ENCODE results near the gene AHCYL1.
A peak's percentile ranks its signal among the peaks of the same experiment; 100 is the strongest.

The AHCYL1 gene

DNA sequence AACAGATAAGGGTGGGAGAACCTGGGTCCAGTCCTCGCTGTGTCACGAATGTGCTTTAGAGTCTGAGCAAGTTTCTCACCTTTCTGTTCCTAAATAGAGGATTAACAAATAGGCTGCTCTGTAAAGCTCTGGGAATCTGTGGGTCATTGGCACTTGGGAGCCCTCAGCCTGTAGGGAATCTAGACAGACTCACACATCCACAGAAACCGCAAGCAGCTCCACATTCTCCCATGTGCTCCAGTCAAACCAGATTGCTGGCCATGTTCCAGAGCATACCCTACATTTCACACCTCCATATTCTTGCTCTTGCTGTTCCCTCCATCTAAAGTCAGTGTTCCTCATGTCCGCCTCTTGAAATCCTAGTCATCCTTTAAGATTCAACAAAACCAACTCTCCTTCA is 7.8 kb upstream of the AHCYL1 start:
- no peak for DNase-seq (ENCODE audit: low spot score)

DNA sequence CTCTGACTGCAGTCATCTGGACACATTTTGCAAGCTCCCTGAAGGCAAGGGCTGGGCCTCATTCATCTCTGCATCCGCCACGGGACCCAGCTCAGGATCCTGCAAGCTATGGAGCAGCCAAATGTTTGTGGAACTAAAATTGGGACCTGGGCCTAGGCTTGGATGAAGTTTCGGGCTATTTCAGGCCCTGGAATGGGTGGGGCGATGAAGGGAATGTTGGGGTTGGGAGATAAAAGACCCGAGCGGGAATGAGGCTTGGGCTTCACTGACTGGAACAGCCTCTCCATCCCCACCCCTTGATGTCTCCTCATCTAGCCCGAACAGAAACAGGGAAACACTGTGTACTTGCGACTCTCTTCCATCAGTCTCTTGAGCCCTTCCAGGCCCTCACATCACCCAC is 7.3 kb upstream of the AHCYL1 start:
- DNase-seq (ENCODE audit: low spot score) = no peak

DNA sequence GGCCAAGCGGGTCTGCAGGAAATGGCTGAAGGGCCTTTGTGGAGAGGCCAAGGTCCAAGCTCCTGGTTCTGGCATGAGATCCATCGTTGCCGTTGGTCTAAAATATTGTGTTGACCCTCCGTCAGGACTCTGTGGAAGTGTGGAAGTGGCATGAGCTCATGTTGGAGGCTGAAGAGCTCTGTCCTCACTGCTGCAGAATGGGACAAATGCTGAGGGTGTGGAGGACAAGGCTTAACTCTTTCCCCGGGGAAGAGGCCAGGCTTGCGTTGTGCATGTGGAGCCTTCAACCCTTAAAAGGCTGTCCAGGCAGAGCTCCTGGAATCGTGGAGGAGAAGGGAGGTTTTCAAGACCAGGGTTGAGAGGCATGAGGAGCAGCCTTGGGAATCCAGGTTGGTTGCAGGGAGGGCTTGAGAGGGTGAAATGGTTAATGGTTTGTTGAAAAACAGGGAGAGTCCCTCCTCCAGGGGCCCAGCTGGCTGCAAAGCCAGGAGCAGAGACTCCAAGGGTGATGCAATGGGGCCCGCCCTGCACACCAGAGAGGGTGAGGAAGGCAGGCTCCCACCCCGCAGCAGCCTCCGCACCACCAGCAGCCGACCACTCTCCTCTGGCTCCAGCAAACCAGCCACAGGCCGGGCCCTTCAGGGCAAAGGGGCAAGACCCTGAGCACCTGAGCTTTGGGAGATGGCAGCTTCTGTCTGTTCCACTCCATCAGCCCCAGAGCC is 6.7 kb upstream of the AHCYL1 start:
- DNase-seq (ENCODE audit: low spot score) = no peak

DNA sequence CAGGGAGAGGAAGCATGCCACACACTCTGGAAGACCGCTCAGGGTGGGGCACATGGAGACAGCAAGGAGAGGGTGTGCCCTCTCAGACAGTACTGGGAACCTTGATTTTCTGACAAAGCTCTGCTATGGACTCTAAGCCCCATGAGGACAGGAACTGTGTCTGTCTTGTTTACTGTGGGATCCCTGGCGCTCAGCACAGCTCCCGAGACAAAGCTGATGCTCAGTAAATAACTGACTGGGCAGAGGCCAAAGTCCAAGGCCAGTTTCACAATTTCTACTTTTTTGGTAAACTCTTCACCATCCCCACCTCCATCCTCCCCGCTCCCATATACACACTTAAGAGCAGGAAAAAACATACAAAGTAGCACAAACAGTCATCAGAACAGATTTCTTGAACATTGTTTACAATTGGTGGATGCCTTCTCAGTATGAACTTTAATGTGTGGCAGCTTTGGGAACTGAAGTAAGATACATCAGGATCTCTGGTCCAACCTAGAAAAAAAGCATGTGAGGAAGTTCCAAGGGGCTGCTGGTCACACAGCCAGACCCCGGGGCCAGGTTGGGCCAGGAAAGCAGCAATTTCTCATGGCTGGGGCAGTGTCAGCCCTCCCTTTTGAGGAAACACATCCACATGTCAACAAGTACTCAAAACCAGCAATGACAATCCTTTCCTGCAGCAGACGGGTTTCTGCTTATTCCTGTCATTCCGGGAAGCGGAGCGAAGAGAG is 5.6 kb upstream of the AHCYL1 start:
- DNase-seq (ENCODE audit: low spot score) = no peak

DNA sequence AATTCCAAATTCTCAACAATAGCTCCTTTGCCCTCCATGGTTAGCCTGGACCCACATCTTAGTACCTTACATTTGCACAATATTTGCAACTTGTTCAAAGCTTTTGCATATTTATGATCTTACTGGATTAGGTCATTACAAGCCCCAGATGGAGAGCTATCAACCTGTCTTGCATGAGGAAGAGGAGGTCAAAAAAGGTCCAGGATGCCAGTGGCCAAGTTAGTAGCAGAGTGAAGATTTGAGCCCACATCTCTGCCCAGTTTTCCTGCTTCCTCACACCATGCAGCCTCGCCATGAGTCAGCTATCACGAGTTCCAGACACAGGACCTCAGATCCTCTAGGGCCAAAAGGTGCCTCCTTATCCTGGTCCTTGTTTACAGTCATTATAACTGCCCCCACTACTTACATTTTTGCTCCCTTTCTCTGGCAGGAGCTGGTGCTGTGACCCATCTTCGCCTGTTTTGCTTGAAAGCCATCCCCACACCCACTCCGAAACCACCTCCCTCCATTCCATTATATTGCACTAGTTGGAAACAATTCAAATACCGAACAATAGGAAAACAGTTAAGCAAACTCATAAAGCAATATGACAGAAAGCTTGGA is 5.0 kb upstream of the AHCYL1 start:
- peak; percentile 55 for DNase-seq (ENCODE audit: low spot score)

DNA sequence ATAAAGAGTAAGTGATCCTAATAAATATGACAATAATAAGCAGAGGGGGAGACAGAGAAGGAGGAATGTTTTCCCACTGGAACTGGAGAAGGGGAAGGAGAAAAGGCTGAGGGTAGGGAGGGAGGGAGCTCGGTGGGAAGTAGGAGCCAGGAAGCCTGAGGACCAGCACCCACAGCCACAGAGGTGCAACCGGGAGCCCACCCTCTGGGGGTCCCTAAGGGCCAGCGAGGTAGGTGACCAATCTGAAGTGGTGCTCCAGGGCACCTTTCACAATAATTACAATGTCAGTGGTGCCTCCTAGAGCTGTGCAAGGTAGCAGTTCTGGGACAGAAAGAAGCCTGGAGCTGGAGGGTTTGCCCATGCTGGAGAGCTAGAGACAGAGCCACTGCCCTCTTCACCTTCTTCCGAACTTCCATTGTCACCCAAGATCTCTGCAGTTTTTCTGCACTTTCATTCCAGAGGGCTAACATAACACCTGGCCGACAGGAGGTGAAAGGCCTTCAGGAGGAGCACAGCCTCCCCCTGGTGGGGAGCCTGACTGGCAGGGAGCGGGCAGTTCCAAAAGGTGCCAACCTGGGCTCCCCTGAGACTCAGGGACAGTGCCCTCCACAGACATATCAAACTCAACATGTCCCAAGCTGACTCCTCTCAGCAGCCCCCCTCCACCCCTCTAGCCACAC is 4.1 kb upstream of the AHCYL1 start:
- no peak for DNase-seq (ENCODE audit: low spot score)

DNA sequence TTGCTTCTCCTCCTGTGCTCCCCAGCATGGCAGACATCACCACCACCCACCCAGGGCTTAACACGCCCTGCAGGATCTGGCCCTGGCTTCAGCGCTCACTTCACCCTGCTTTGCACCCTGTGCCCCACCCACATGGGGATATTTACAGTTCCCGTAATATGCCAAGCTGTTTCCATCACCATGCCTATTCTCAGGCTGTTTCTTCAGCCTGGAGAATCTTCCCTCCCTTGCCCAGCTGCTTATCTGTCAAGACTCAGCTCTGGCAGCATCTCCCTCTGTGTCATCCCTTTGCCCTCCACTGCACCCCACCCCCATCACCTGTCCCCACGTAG is 3.6 kb upstream of the AHCYL1 start:
- DNase-seq (ENCODE audit: low spot score) = no peak

DNA sequence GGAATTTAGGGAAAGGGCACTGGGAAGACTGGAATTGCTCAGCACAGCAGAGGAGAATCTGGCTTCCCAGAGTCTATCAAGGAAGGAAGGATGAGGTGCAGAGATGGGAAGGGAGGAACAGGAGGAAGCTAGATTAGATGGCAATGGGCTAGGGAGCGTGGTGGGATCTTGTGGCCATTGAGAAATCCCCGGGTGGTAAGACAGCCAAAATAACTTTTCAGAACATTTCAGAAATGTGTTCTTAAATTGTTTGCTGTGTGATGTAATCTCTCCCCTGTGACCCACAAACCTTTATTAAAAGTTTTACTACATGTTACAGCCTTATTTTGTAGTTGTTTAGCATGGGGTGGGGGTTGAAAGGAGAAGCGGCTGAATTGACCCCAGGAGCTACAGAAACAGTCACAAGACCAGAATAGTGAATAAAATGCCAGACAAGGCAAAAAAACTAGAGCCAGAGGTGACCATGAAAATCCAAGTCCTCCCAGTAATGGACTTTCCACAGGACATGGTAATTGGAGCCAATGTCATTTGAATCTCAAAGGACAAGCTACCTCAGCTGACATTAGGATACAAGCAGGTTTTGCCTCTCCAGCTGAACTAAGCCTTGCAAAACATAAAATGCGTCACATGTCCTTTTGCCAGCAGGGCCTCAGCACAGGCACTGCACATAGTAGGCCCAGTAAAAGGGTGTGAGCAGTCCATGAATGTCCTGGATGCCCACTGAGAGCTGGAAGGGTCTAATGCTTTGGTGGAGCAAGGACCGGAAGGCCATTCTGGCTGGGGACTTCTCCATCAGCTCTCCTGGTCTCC is 980 bp upstream of the AHCYL1 start:
- no peak for DNase-seq (ENCODE audit: low spot score)

DNA sequence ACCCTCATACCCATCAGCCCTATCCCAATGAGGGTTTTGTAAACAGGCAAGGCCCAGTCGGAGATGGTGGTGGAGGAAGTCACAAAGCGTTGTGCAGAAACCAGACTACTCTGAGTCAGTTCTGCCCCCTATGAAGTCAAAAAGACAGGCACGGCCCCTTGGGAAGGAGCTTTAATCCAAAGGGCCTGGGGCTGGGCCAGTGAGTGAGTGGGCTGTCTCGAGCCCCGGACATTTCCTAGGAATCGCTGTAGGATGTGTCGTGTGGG is 442 bp upstream of the AHCYL1 start:
- DNase-seq (ENCODE audit: low spot score) = no peak

DNA sequence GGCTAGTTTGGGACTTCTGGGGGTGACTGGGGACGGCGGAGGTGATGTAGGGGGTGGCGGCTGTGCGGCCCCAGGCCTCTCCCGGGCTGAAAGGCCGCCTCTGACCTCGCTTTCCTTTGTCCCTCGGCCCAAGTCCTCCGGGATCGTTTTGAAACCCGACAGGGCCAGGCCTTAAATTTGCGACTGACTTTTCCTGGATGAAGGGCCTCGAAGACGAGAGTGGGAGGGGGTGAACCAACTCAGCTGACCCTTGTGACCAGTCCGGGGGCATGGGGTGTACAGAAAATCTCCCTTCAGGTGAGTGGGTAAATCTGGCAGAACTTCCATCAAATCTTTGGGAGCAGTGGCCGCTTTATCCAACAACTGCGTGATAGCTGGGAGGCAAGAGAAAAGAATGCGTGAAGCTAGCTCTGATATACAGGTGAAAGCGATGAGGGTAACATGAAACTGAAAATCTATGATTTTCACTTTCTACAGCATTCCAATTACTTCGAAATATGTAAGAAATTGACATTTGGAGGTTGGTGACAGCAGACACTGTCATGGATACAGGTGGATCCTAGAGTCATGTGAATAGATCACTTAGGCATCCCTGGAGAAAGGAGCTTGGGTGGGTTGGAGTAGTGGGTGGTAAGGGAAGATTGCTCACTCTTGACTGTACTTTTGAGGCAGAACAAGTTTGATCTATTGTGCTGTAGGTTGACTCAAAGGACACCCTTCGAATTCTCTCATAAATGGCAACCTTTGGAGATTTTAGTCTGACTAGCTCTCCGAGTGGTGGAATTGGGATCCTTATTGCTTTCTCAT is 885 bp downstream of the AHCYL1 start:
- DNase-seq (ENCODE audit: low spot score) = no peak

DNA sequence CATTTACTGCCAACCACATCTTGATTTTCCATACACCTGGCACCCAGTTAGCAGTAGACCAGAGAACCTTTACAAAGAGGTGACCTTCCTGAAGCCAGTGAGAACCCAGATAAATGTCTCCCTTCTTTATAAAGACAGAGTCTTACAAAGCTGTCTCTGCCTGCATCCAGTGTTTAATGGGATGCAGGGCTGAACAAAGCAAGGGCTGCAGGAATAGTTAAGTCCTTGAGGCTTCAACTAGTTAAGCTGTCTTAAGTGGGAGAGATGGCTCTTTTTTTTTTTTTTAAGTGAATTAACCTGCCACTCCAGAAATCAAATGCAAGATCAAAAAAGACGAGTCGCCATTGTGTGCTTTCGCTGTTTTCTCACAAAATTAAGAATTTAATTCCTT is 1.5 kb downstream of the AHCYL1 start:
- DNase-seq (ENCODE audit: low spot score) = no peak

DNA sequence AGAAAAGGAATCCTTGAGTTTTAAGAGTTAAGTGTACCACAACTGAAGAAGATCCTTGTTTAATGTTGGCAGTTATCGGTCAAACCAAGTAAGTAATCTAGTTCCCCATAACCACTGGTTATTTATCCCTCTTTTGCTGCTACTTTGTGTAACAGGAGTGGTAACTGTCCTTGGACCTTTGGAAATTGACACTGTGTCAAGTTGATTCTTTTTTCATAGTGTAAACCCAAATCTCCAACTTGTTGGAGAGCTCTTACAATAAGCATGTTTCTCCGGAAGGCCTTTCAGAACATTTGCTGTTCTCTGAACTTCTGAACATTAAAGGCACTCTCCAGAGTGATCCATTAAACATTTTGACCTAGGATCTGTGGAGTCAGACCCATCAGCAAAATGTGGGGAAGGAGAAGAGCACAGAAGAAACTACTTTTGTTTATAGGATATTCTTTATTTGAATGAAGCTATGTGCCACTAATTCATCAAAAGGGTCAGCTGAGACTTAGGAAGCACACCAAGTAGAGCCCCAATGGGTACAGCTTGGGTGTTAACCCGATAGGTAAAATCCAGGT is 3.9 kb downstream of the AHCYL1 start:
- no peak for DNase-seq (ENCODE audit: low spot score)

DNA sequence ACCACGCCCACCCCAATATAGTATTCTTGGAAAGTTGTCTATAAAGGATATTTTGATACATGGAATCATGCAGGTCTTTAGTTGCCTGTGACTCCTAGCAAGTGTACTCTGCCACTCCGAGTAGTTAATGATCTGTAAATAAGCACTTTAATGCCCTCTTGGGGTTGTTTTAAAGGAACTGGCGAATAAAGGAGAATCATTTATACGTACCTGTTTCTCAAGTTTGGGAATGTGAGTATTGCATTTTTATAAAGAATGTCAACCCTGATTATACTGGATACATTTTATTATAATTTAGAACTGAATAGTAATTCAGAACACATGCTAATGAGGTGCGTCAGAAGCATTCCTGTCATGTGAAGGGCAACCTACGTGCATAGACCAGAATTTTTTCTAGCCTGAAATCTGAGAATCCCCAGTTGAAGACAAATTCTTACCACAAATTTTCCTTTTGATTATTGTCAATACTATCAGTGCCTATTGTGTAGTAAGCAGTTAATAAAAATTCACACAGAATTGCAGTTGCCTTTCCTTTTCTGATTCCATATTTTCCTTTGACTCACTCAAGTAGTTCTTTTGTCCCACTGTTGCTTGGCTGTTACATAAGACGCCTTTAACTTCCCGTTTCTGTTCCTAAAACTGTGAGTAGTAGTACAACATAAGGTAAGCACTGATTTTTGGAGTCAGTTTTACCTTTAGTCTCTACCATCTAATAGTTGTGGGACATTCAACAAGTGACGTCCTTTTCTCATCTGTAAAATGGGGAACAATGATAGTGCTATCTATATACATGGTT is 5.1 kb downstream of the AHCYL1 start:
- no peak for DNase-seq (ENCODE audit: low spot score)

DNA sequence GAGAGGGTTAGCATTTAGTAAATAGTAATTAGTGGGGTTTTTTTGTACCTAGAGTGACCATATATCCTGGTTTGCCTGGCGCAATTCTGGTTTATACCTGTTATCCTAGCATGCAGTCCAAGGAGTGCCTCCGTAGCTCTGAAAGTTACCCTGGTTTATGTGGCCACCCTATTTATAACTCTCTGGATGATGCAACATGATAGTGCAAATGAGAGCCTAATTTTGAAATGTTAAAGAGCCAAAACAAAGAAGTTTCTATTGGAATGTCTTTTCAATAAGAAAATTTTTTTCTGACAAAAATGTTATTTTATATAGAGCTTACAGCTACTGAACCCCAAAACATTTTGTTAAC is 5.7 kb downstream of the AHCYL1 start:
- no peak for DNase-seq (ENCODE audit: low spot score)

DNA sequence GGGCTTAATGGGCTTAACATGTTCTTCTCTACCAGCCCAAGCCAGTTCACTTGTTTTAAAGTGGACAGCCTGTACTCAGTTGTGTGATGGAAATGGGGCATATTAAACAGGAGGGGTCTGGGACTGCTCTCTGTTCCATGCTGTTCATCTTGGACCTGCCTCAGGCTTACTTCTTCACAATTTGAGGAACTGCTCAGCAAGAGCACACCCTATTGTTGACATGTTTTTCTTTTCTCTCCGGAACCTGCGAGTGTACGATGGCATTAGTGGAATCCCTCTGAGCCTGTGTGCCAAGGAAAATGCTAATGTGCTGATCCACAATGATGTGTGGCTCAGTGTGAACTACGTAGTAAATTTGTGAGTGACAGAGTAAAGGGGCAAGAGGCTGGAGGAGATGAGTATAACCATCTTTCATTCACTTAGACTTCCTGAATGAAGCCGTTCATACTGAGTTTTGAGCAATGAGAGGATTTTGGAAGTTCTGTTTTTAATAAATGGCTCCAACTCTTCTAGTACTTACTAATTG is 6.9 kb downstream of the AHCYL1 start:
- DNase-seq (ENCODE audit: low spot score) = no peak

DNA sequence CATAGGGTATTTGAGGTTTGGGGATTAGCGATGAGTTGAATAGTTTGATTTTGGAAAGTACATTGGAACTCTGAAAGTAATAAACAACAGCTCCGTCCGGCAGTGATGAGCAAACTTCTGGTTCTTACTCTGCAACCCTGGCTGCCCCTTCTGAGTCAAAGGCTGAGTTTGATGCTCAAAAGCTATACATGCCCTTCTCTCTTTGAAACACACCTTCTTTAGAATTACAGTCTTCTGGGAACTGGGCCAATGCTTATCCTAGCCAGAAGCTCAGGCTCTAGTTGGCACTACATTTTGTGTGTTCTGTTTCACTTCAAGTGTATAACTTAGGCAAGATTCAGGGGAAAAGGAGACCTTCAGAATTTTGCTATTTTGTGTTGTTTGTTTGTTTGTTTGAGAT is 9.3 kb downstream of the AHCYL1 start:
- DNase-seq (ENCODE audit: low spot score) = no peak

DNA sequence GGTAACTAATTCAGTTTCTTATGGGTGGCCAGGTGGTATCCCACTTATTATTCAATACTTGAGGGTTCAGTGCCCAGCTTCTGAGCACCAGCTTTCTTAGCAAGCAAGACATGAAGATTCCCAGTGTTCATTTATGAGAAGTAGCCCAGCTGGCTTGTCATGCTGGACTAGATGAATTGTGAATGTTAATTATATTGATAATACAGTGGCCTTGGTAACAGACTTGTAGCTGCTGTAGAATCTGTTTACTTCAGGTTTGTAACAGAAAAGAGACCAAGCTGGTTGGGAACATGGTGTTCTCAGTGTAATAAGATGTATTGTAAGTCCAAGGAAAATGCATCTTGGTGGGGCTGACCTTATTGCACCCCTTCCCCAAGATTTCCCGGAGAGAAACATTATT is 10.1 kb downstream of the AHCYL1 start:
- DNase-seq (ENCODE audit: low spot score) = no peak

DNA sequence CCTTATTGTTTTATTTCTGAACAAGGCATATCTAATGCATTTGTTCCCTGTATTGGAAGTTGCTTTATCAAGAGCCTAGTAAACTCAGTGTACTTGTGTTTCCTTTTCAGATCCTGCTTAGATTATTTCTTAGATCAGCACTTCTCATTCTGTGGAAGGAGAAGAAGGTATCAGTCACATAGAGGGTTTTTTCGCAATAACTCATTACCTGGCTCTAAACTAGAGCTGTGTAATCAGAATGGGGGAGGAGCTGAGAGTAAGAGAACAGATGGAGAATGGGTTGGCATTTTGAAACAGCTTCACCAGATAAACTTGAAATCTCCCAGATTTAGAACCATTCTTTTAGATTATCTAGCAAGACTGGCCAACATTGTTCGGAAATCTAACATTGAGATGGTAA is 11.0 kb downstream of the AHCYL1 start:
- no peak for DNase-seq (ENCODE audit: low spot score)

DNA sequence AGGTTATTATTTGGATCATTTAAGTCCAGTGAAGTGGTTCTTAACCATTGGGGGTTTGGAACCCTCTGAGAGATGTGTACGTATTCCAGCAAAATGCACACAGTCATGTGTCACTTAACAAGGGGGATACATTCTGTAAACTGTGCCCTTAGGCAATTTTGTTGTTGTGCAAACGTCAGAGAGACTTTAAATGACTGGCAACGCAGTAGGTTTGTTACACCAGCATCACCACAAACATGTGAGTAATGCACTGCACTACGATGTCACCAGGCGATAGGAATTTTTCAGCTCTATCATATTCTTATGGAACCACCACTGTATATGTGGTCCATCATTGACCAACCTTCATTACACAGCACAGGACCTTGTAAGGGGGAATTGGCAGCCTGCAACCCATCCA is 11.9 kb downstream of the AHCYL1 start:
- no peak for DNase-seq (ENCODE audit: low spot score)

DNA sequence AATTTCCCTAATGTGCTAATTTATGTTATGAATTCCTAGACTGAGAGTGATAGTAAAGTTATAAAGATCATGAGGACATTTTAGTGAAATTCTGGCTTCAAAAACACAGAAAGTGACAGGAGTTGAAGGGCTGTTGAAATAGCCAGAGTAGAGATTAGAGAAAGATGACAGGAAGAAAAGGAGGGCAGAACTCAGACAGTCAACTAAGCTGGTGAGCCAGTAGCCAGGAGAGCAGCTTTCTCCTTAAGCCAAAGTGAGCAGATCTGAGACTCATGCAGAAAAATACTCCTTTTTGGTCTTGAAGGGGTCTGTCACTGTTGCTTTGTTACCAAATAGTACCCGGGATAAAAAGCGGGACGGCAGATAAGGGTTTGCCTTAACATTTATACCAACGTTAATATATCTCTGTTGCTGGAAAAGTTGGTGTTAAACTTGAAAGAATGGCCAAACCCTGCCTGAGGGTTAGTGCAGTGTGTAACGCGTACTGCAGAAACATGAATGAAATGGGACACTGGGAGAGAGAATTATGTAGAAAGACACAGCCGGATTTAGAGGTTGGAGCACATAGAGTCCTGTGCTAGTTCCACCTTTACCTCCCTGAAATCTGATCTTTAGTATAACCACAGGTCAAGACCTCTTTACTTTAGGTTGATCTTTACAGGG is 12.8 kb downstream of the AHCYL1 start:
- DNase-seq (ENCODE audit: low spot score) = no peak

Data from AG08396 (cell line).